ENCODE results near the gene VTCN1.

DNA sequence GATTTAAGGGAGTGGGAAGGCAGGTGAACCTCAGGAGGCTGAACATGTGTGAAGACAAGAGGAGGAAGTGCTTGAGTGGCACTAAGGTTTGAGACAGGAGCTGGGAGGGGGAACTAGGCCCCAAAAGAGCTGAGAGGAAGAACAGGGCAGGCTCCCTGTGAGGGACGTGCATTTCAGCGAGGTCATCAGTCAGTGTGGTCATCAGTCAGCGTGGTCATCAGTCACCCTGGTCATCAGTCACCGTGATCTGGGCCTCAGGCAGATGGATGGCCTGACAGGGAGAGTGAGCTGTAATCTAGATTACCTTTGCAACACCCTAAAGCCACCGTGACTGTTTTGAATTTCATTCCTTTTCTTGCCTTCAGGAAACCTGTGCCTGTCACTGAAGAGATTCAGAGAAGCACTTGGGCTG lies 29.1 kb downstream of the VTCN1 start:
- no peak for TF ChIP-seq CTCF (tag by site-specific recombination; IDR thresholded peaks at IDR 0.05)
- TF ChIP-seq, protein P1, sequence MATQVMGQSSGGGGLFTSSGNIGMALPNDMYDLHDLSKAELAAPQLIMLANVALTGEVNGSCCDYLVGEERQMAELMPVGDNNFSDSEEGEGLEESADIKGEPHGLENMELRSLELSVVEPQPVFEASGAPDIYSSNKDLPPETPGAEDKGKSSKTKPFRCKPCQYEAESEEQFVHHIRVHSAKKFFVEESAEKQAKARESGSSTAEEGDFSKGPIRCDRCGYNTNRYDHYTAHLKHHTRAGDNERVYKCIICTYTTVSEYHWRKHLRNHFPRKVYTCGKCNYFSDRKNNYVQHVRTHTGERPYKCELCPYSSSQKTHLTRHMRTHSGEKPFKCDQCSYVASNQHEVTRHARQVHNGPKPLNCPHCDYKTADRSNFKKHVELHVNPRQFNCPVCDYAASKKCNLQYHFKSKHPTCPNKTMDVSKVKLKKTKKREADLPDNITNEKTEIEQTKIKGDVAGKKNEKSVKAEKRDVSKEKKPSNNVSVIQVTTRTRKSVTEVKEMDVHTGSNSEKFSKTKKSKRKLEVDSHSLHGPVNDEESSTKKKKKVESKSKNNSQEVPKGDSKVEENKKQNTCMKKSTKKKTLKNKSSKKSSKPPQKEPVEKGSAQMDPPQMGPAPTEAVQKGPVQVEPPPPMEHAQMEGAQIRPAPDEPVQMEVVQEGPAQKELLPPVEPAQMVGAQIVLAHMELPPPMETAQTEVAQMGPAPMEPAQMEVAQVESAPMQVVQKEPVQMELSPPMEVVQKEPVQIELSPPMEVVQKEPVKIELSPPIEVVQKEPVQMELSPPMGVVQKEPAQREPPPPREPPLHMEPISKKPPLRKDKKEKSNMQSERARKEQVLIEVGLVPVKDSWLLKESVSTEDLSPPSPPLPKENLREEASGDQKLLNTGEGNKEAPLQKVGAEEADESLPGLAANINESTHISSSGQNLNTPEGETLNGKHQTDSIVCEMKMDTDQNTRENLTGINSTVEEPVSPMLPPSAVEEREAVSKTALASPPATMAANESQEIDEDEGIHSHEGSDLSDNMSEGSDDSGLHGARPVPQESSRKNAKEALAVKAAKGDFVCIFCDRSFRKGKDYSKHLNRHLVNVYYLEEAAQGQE (tag by site-specific recombination; IDR thresholded peaks at IDR 0.05) = no peak
- no peak for TF ChIP-seq SETDB1 (IDR thresholded peaks at IDR 0.05; ENCODE audit: insufficient read length, low read length)
- TF ChIP-seq ZNF449 (tag by site-specific recombination; IDR thresholded peaks at IDR 0.05) = no peak
- TF ChIP-seq ZFP3 (tag by site-specific recombination; IDR thresholded peaks at IDR 0.05; ENCODE audit: low read depth) = no peak
